K562 (cell line): Measurements from ENCODE around the gene USP12. TPM values are rescaled to one million over a fixed set of nuclear protein-coding genes. Genes with fewer than 3 reads are reported as not detected.

Source experiments
- ATAC-seq: fragments of 200-7000 bp; cut with Tn5 transposase; 3 replicates; pipeline ENCODE4 v1.9.1; 2020; ENCODE audit warnings: moderate library complexity
- BruUV-seq: library from RNA; stranded (reverse); fragments of 400-500 nt; replicated peaks from 2 replicates; lab custom pipeline; 2021; lab: Mats Ljungman, UMichigan
- CTCF ChIA-PET: fragments of 300-600 bp; formaldehyde crosslinking; extraction: SDS; loops from one replicate; lab custom pipeline; 2021; ENCODE audit warnings: low intra/inter-chr PET ratio; lab: Yijun Ruan, JAX
- POLR2A ChIA-PET: fragments of 300-600, 350-650 bp; sonication (Branson Sonifier 250); formaldehyde crosslinking; extraction: SDS; loops from one replicate; lab custom pipeline; 2021; ENCODE audit warnings: antibody characterized with exemption, inconsistent platforms; lab: Yijun Ruan, JAX
- DNase-seq, 4 experiments: peaks; one replicate each; pipeline versions ENCODE4 v3.0.0 to v3.0.0-alpha.2; 2011 to 2018; ENCODE audit warnings: low spot score in 3 of 4, mixed read lengths in 3 of 4; ENCODE audit errors: extremely low read depth in 1 of 4
- FAIRE-seq: peaks from 2 replicates; lab custom pipeline; 2011; peaks lifted over from hg19 to GRCh38; lab: Jason Lieb, UNC
- H2AFZ ChIP-seq: 2 replicates; pipeline ENCODE4 v1.6.0; 2011; ENCODE audit warnings: low read depth, low read length, control low read depth, inconsistent platforms
- H3K27ac ChIP-seq: fragments of 200-600 bp; 3 replicates; pipeline ENCODE4 v1.8.0; 2011; ENCODE audit warnings: low read depth, mild to moderate bottlenecking, control low read depth, inconsistent platforms, low read length, moderate library complexity, mixed read lengths; ENCODE audit errors: extremely low read depth
- H3K27me3 ChIP-seq, 2 experiments: fragments of 300-600 bp in 1 of 2; 2 replicates in 1 of 2; 3 replicates in 1 of 2; pipeline versions ENCODE4 v1.6.0 to v1.8.0; 2011; ENCODE audit warnings: inconsistent platforms in 2 of 2, low read length in 2 of 2, mild to moderate bottlenecking in 1 of 2, mixed read lengths in 1 of 2, moderate library complexity in 1 of 2; ENCODE audit not compliant: control insufficient read depth in 2 of 2, insufficient read depth in 2 of 2
- H3K36me3 ChIP-seq: fragments of 300-600 bp; 3 replicates; pipeline ENCODE4 v1.8.0; 2011; ENCODE audit warnings: mild to moderate bottlenecking, low read length, inconsistent platforms; ENCODE audit not compliant: control insufficient read depth, insufficient read depth
- H3K4me1 ChIP-seq, 2 experiments: fragments of 200-600 bp in 1 of 2; replicated peaks in 1 of 2; 2 replicates in 1 of 2; 3 replicates in 1 of 2; pipeline versions ENCODE4 v1.5.1 to v1.8.0; 2011; ENCODE audit warnings: inconsistent platforms in 2 of 2, low read length in 2 of 2, mild to moderate bottlenecking in 1 of 2, mixed read lengths in 1 of 2, moderate library complexity in 1 of 2; ENCODE audit not compliant: control insufficient read depth in 2 of 2, insufficient read depth in 2 of 2
- H3K4me2 ChIP-seq: 2 replicates; pipeline ENCODE4 v1.6.1; 2011; ENCODE audit warnings: low read length, control low read depth, inconsistent platforms, mixed read lengths; ENCODE audit not compliant: insufficient read depth
- H3K4me3 ChIP-seq: fragments of 200-600 bp; sonication (generic), shearing (Covaris generic); 2 replicates; pipeline ENCODE4 v1.5.1; 2016; ENCODE audit warnings: control low read depth, inconsistent platforms
- H3K79me2 ChIP-seq: fragments of 200-600 bp; 3 replicates; pipeline ENCODE4 v1.8.0; 2011; ENCODE audit warnings: low read length, inconsistent platforms; ENCODE audit not compliant: control insufficient read depth, insufficient read depth
- H3K9ac ChIP-seq, 2 experiments: 2 replicates each; pipeline versions ENCODE4 v1.6.0 to v1.6.1; 2011; ENCODE audit warnings: low read depth in 2 of 2, low read length in 2 of 2, control low read depth in 1 of 2, inconsistent platforms in 1 of 2, mild to moderate bottlenecking in 1 of 2, mixed read lengths in 1 of 2; ENCODE audit not compliant: insufficient read depth in 1 of 2
- H3K9me1 ChIP-seq: one replicate; pipeline ENCODE4 v1.6.0; 2011; ENCODE audit warnings: inconsistent platforms, mild to moderate bottlenecking, low read length, moderate library complexity; ENCODE audit not compliant: control insufficient read depth, insufficient read depth
- H3K9me3 ChIP-seq: replicated peaks from 2 replicates; pipeline ENCODE4 v1.5.1; 2011; ENCODE audit warnings: low read depth, low read length, inconsistent platforms; ENCODE audit not compliant: control insufficient read depth, insufficient read depth
- H4K20me1 ChIP-seq: replicated peaks from 2 replicates; pipeline ENCODE4 v1.6.1; 2011; ENCODE audit warnings: low read length, inconsistent platforms, mixed read lengths; ENCODE audit not compliant: control insufficient read depth, insufficient read depth
- CEBPG ChIP-seq, 3 experiments: fragments of 200-800 bp in 1 of 3; sonication (Bioruptor generic) in 1 of 3; sonication (generic) in 1 of 3; formaldehyde crosslinking in 1 of 3; IDR thresholded peaks in 2 of 3; conservative IDR thresholded peaks in 1 of 3; 2 replicates each; pipeline versions ENCODE4 v1.6.1 to v1.8.0; 2016 to 2022; ENCODE audit warnings: missing compliant biosample characterization in 2 of 3, missing genetic modification characterization in 2 of 3, mild to moderate bottlenecking in 1 of 3, missing genetic modification reagents in 1 of 3
- JUNB ChIP-seq: fragments of 450-650 bp; formaldehyde crosslinking; conservative IDR thresholded peaks from 2 replicates; pipeline ENCODE4 v1.4.0; 2020; ENCODE audit warnings: mild to moderate bottlenecking
- LARP7 ChIP-seq: fragments of 450-650 bp; IDR thresholded peaks from 2 replicates; pipeline ENCODE4 v1.6.1; 2016
- MIER1 ChIP-seq: fragments of 450-650 bp; IDR thresholded peaks from 2 replicates; pipeline ENCODE4 v1.6.1; 2016; ENCODE audit warnings: antibody characterized with exemption, mild to moderate bottlenecking, low read depth
- NFIC ChIP-seq: fragments of 450-650 bp; IDR thresholded peaks from 2 replicates; pipeline ENCODE4 v1.6.1; 2017; ENCODE audit warnings: mild to moderate bottlenecking, inconsistent platforms
- POLR3A ChIP-seq: IDR thresholded peaks from 2 replicates; pipeline ENCODE4 v1.6.1; 2011; ENCODE audit warnings: borderline replicate concordance, mild to moderate bottlenecking, moderate library complexity; ENCODE audit not compliant: insufficient read length, insufficient read depth; ENCODE audit errors: extremely low read depth
- SIN3B ChIP-seq: fragments of 450-650 bp; IDR thresholded peaks from 2 replicates; pipeline ENCODE4 v1.6.1; 2017; ENCODE audit warnings: low read depth, mild to moderate bottlenecking, moderate library complexity
- SMARCE1 ChIP-seq: fragments of 450-650 bp; IDR thresholded peaks from 2 replicates; pipeline ENCODE4 v1.7.1; 2016; ENCODE audit warnings: mild to moderate bottlenecking
- STAT5A ChIP-seq: IDR thresholded peaks from 2 replicates; pipeline ENCODE4 v1.6.1; 2012; ENCODE audit warnings: low read length, inconsistent platforms, borderline replicate concordance
- THRAP3 ChIP-seq: fragments of 450-650 bp; IDR thresholded peaks from 2 replicates; pipeline ENCODE4 v1.6.1; 2016; ENCODE audit warnings: mild to moderate bottlenecking, inconsistent platforms, borderline replicate concordance
- ZFP36 ChIP-seq: fragments of 150-350 bp; IDR thresholded peaks from 2 replicates; pipeline ENCODE4 v1.6.1; 2018; ENCODE audit warnings: low read length, low read depth; ENCODE audit not compliant: partially characterized antibody
- ZNF134 ChIP-seq: fragments of 250-450 bp; sonication (Bioruptor Pico); conservative IDR thresholded peaks from 2 replicates; pipeline ENCODE4 v1.4.0; 2020
- ZNF175 ChIP-seq: fragments of 200-800 bp; sonication (Bioruptor generic); IDR thresholded peaks from 2 replicates; pipeline ENCODE4 v1.6.1; 2016; ENCODE audit warnings: low read depth, mild to moderate bottlenecking, missing genetic modification characterization, missing compliant biosample characterization
- ZNF583 ChIP-seq: fragments of 250-450 bp; sonication (Bioruptor Pico); IDR thresholded peaks from 2 replicates; pipeline ENCODE4 v1.4.0; 2020
- ZNF644 ChIP-seq: fragments of 200-800 bp; sonication (Bioruptor generic); IDR thresholded peaks from 2 replicates; pipeline ENCODE4 v1.6.1; 2016; ENCODE audit warnings: low read depth, missing genetic modification characterization, missing compliant biosample characterization
- ZNF699 ChIP-seq: fragments of 250-450 bp; sonication (Bioruptor Pico); IDR thresholded peaks from 2 replicates; pipeline ENCODE4 v1.8.0; 2021; ENCODE audit warnings: mild to moderate bottlenecking, moderate library complexity; ENCODE audit not compliant: insufficient replicate concordance
- WGBS: fragments of 100-300 bp; shearing (Covaris generic); methylation state at CpG from one replicate; pipeline ENCODE4 v1.1.6; 2016; ENCODE audit warnings: low coverage, mixed read lengths; ENCODE audit not compliant: insufficient coverage; ENCODE audit errors: missing lambda C conversion rate; 5-methylcytosine and 5-hydroxymethylcytosine counted together
- in situ Hi-C: fragments of 300-500 bp; cut with MboI; formaldehyde crosslinking; loops from 4 replicates; pipeline ENCODE4 v1.15.0; 2018; ENCODE audit warnings: inconsistent platforms, mixed read lengths
- intact Hi-C: fragments of 100-400 bp; cut with micrococcal nuclease; formaldehyde crosslinking; loops from 2 replicates; pipeline ENCODE4 v1.14.2; 2022
- polyA plus RNA-seq, 8 experiments: library from polyadenylated mRNA; depleted of rRNA in 4 of 8; stranded (reverse) in 5 of 8; unstranded in 3 of 8; fragments of >200 nt; fragmentation: Nextera tagmentation in 2 of 8; fragmentation: Illumina TruSeq in 1 of 8; extraction: Ambion mirVana in 2 of 8; extraction: Trizol in 1 of 8; gene quantifications; 2 replicates each; pipeline versions ENCODE4 v1.2.1 to v1.2.3, GENCODE V29; 2011 to 2014; ENCODE audit warnings: inconsistent platforms in 1 of 8, missing spikeins in 1 of 8
- total RNA-seq, 7 experiments: library from RNA; depleted of rRNA in 6 of 7; stranded (reverse); fragments of >200 nt in 6 of 7; fragmentation: Illumina TruSeq in 2 of 7; extraction: Trizol in 2 of 7; gene quantifications; 2 replicates each; pipeline versions ENCODE4 v1.2.1 to v1.2.3, GENCODE V29; 2011 to 2021; ENCODE audit warnings: low replicate concordance in 1 of 7
- TF ChIP-seq, protein P1 (sequence below): fragments of 250-450 bp; sonication (Bioruptor Pico); IDR thresholded peaks from 2 replicates; pipeline ENCODE4 v1.4.0; 2020

Gene USP12
- total and polyA plus RNA-seq, 9 of the 15 experiments (the other 6 are each of a cell fraction or from before 2014, with no cell fraction given), result 1.8 to 20.5 (median 13.3) TPM

DNA sequence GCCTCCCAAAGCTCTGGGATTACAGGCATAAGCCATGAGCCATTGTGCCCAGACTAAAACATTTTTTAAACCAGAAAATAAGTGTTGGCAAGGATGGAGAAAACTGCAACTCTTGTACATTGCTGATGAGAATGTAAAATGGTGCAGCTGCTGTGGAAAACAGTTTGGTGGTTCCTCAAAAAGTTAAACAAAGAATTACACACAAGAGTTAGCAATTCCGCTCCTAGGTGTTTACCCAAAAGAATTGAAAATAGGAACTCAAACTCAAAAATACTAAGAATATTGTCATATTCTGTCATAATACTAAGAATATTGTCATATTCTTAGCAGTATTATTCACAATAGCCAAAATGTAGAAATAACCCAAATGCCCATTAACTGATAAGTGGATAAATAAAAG lies 39.7 kb upstream of the USP12 start:
- FAIRE-seq, result no peak
- H3K9me3 ChIP-seq, result no peaks in the 10 kb centered on the region
- no peaks in the 10 kb centered on the region for H3K27me3 ChIP-seq
- no peak overlapping the region for H3K4me3 ChIP-seq
- H3K9ac ChIP-seq, result no peak overlapping the region
- H4K20me1 ChIP-seq, result no peaks in the 10 kb centered on the region
- in situ Hi-C loops (no loop called here), intact Hi-C loops (no loop called here)
- 79% methylated on average over 1 of the region's 1 CpG for WGBS
- no peak overlapping the region for H3K27ac ChIP-seq
- no peaks in the 10 kb centered on the region for H3K36me3 ChIP-seq
- CTCF ChIA-PET, result no interaction called here
- H3K4me1 ChIP-seq, result peaks cover 0 to 3% of the 10 kb centered on the region in 2 experiments; a peak in 2 of 5 replicates
- POLR2A ChIA-PET, result no interaction called here
- TF ChIP-seq ZFP36 (no peak), ZNF699 (CRISPR knock-in tag) (no peak), POLR3A (no peak), ZNF175 (no peak), SIN3B (no peak), NFIC (no peak), ZNF644 (tag) (no peak), CEBPG (CRISPR knock-in tag; IDR thresholded peaks at IDR 0.05) (no peak), CEBPG (tag; conservative IDR thresholded peaks at IDR 0.05 in 1 of 2, IDR thresholded peaks at IDR 0.05 in 1 of 2) (no peak), JUNB (CRISPR knock-in tag) (no peak), THRAP3 (no peak), ZNF134 (CRISPR knock-in tag) (no peak), SMARCE1 (no peak), STAT5A (no peak), LARP7 (no peak), MIER1 (no peak), ZNF583 (CRISPR knock-in tag) (no peak)
- TF ChIP-seq, protein P1, sequence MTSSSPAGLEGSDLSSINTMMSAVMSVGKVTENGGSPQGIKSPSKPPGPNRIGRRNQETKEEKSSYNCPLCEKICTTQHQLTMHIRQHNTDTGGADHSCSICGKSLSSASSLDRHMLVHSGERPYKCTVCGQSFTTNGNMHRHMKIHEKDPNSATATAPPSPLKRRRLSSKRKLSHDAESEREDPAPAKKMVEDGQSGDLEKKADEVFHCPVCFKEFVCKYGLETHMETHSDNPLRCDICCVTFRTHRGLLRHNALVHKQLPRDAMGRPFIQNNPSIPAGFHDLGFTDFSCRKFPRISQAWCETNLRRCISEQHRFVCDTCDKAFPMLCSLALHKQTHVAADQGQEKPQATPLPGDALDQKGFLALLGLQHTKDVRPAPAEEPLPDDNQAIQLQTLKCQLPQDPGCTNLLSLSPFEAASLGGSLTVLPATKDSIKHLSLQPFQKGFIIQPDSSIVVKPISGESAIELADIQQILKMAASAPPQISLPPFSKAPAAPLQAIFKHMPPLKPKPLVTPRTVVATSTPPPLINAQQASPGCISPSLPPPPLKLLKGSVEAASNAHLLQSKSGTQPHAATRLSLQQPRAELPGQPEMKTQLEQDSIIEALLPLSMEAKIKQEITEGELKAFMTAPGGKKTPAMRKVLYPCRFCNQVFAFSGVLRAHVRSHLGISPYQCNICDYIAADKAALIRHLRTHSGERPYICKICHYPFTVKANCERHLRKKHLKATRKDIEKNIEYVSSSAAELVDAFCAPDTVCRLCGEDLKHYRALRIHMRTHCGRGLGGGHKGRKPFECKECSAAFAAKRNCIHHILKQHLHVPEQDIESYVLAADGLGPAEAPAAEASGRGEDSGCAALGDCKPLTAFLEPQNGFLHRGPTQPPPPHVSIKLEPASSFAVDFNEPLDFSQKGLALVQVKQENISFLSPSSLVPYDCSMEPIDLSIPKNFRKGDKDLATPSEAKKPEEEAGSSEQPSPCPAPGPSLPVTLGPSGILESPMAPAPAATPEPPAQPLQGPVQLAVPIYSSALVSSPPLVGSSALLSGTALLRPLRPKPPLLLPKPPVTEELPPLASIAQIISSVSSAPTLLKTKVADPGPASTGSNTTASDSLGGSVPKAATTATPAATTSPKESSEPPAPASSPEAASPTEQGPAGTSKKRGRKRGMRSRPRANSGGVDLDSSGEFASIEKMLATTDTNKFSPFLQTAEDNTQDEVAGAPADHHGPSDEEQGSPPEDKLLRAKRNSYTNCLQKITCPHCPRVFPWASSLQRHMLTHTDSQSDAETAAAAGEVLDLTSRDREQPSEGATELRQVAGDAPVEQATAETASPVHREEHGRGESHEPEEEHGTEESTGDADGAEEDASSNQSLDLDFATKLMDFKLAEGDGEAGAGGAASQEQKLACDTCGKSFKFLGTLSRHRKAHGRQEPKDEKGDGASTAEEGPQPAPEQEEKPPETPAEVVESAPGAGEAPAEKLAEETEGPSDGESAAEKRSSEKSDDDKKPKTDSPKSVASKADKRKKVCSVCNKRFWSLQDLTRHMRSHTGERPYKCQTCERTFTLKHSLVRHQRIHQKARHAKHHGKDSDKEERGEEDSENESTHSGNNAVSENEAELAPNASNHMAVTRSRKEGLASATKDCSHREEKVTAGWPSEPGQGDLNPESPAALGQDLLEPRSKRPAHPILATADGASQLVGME (CRISPR knock-in tag), result no peak
- no TSS peak for BruUV-seq
- no peak for ATAC-seq
- no peak overlapping the region for H2AFZ ChIP-seq
- no peaks in the 10 kb centered on the region for H3K79me2 ChIP-seq
- no peak for DNase-seq
- no peak overlapping the region for H3K4me2 ChIP-seq
- no peaks in the 10 kb centered on the region for H3K9me1 ChIP-seq
